ENCODE measurements around the gene RASGRP1.

RASGRP1 gene

GRCh38 chr15:38563723-38564519 is 693 bp downstream of the RASGRP1 start:
- peak; percentile 16 for DNase-seq

- no peak for DNase-seq
These were observed 2.3 kb downstream of the RASGRP1 start for GRCh38 chr15:38562278-38562677.

- no peak for DNase-seq
These were observed 4.1 kb downstream of the RASGRP1 start for GRCh38 chr15:38560456-38560926.

- DNase-seq: no peak
These were observed 4.8 kb downstream of the RASGRP1 start for GRCh38 chr15:38559636-38560307.

GRCh38 chr15:38559131-38559530 is 5.5 kb downstream of the RASGRP1 start:
- no peak for DNase-seq

GRCh38 chr15:38558372-38559059 is 6.1 kb downstream of the RASGRP1 start:
- DNase-seq: no peak

GRCh38 chr15:38557921-38558320 is 6.7 kb downstream of the RASGRP1 start:
- DNase-seq: no peak

- no peak for DNase-seq
These were observed 8.8 kb downstream of the RASGRP1 start for GRCh38 chr15:38555686-38556334.

- DNase-seq: no peak
These were observed 10.3 kb downstream of the RASGRP1 start for GRCh38 chr15:38554354-38554753.

GRCh38 chr15:38553071-38553470 is 11.5 kb downstream of the RASGRP1 start:
- no peak for DNase-seq

GRCh38 chr15:38551720-38552648 is 12.6 kb downstream of the RASGRP1 start:
- no peak for DNase-seq

GRCh38 chr15:38549222-38549621 is 15.4 kb downstream of the RASGRP1 start:
- no peak for DNase-seq

- DNase-seq: no peak
These were observed 17.2 kb downstream of the RASGRP1 start for GRCh38 chr15:38547255-38547997.

- DNase-seq: no peak
These were observed 19.4 kb downstream of the RASGRP1 start for GRCh38 chr15:38545179-38545578.

- no peak for DNase-seq
These were observed 23.6 kb downstream of the RASGRP1 start for GRCh38 chr15:38541026-38541425.

- no peak for DNase-seq
These were observed 24.1 kb downstream of the RASGRP1 start for GRCh38 chr15:38540510-38540909.

GRCh38 chr15:38539008-38539343 is 25.6 kb downstream of the RASGRP1 start:
- DNase-seq: no peak

- no peak for DNase-seq
These were observed 26.1 kb downstream of the RASGRP1 start for GRCh38 chr15:38538328-38539007.

GRCh38 chr15:38536201-38536676 is 28.4 kb downstream of the RASGRP1 start:
- no peak for DNase-seq

GRCh38 chr15:38535491-38536200 is 29.0 kb downstream of the RASGRP1 start:
- no peak for DNase-seq

Measured in NCI-H774 (cell line).